IMR-90 (cell line): ENCODE data around the gene ETV6. TPM values are rescaled to one million over a fixed set of nuclear protein-coding genes. Genes with fewer than 3 reads are reported as not detected.

Source experiments
- ATAC-seq: fragments of 200-7000 bp; cut with Tn5 transposase; 2 replicates; pipeline ENCODE4 v1.9.1; 2020; ENCODE audit warnings: low read depth, mild to moderate bottlenecking, moderate library complexity
- BruUV-seq: library from RNA; stranded (reverse); fragments of 400-500 nt; replicated peaks from 2 replicates; lab custom pipeline; 2021; lab: Mats Ljungman, UMichigan
- CTCF ChIA-PET: fragments of 300-600 bp; formaldehyde crosslinking; extraction: SDS; loops from one replicate; lab custom pipeline; 2021; ENCODE audit warnings: antibody characterized with exemption; lab: Yijun Ruan, JAX
- POLR2A ChIA-PET: fragments of 300-600 bp; sonication (Branson Sonifier 250); formaldehyde crosslinking; loops from one replicate; lab custom pipeline; 2022; ENCODE audit warnings: antibody characterized with exemption; ENCODE audit not compliant: unreplicated experiment; lab: Charles Lee
- DNase-seq: peaks from one replicate; pipeline ENCODE4 v3.0.0; 2013
- H2AFZ ChIP-seq: replicated peaks from 2 replicates; pipeline ENCODE3; 2013; ENCODE audit warnings: low read length, mild to moderate bottlenecking; ENCODE audit not compliant: poor library complexity
- H2AK5ac ChIP-seq: 2 replicates; pipeline ENCODE4 v1.6.1; 2013; ENCODE audit warnings: low read depth, low read length, inconsistent platforms
- H2AK9ac ChIP-seq: replicated peaks from 2 replicates; pipeline ENCODE3; 2013; ENCODE audit warnings: mild to moderate bottlenecking, low read depth, low read length, moderate library complexity; ENCODE audit not compliant: poor library complexity
- H2BK120ac ChIP-seq: 2 replicates; pipeline ENCODE4 v1.6.1; 2013; ENCODE audit warnings: low read depth, low read length, inconsistent platforms
- H2BK15ac ChIP-seq: 3 replicates; pipeline ENCODE4 v1.6.1; 2013; ENCODE audit warnings: low read depth, low read length, inconsistent platforms
- H2BK20ac ChIP-seq: 2 replicates; pipeline ENCODE4 v1.6.1; 2013; ENCODE audit warnings: low read depth, mild to moderate bottlenecking, inconsistent platforms, low read length, moderate library complexity
- H2BK5ac ChIP-seq: 2 replicates; pipeline ENCODE4 v1.6.1; 2013; ENCODE audit warnings: mild to moderate bottlenecking, low read depth, low read length, inconsistent platforms; ENCODE audit not compliant: poor library complexity, severe bottlenecking
- H3K14ac ChIP-seq: replicated peaks from 2 replicates; pipeline ENCODE4 v1.6.1; 2013; ENCODE audit warnings: low read depth, low read length, inconsistent platforms
- H3K18ac ChIP-seq: 2 replicates; pipeline ENCODE4 v1.6.1; 2013; ENCODE audit warnings: low read depth, low read length, control low read depth
- H3K23ac ChIP-seq: 2 replicates; pipeline ENCODE4 v1.6.1; 2013; ENCODE audit warnings: low read depth, low read length, inconsistent platforms
- H3K27ac ChIP-seq: 2 replicates; pipeline ENCODE4 v1.5.1; 2013; ENCODE audit warnings: mild to moderate bottlenecking, control low read depth, low read length; ENCODE audit not compliant: insufficient read depth
- H3K27me3 ChIP-seq: 2 replicates; pipeline ENCODE4 v1.6.1; 2013; ENCODE audit warnings: low read length; ENCODE audit not compliant: control insufficient read depth, insufficient read depth
- H3K36me3 ChIP-seq: 2 replicates; pipeline ENCODE4 v1.6.1; 2013; ENCODE audit warnings: low read length, mixed read lengths; ENCODE audit not compliant: control insufficient read depth, insufficient read depth
- H3K4ac ChIP-seq: 2 replicates; pipeline ENCODE4 v1.6.1; 2013; ENCODE audit warnings: low read depth, low read length, inconsistent platforms
- H3K4me1 ChIP-seq: 2 replicates; pipeline ENCODE4 v1.6.1; 2013; ENCODE audit warnings: low read length, mixed read lengths; ENCODE audit not compliant: control insufficient read depth, insufficient read depth
- H3K4me2 ChIP-seq: 2 replicates; pipeline ENCODE4 v1.6.1; 2013; ENCODE audit warnings: low read depth, mild to moderate bottlenecking, control low read depth, low read length, moderate library complexity
- H3K4me3 ChIP-seq: 2 replicates; pipeline ENCODE4 v1.5.1; 2013; ENCODE audit warnings: low read depth, mild to moderate bottlenecking, control low read depth, low read length, moderate library complexity; ENCODE audit not compliant: insufficient read depth
- H3K56ac ChIP-seq: 2 replicates; pipeline ENCODE4 v1.6.1; 2013; ENCODE audit warnings: low read length, inconsistent platforms; ENCODE audit not compliant: insufficient read depth; ENCODE audit errors: extremely low read depth
- H3K79me1 ChIP-seq, 2 experiments: 2 replicates each; pipeline ENCODE4 v1.6.1; 2013; ENCODE audit warnings: low read length in 2 of 2, inconsistent platforms in 1 of 2, low read depth in 1 of 2
- H3K9ac ChIP-seq: 2 replicates; pipeline ENCODE4 v1.6.1; 2013; ENCODE audit warnings: low read depth, low read length, control low read depth
- H3K9me1 ChIP-seq: 2 replicates; pipeline ENCODE4 v1.6.1; 2013; ENCODE audit warnings: low read length, inconsistent platforms; ENCODE audit not compliant: insufficient read depth
- H3K9me3 ChIP-seq: 2 replicates; pipeline ENCODE4 v1.6.1; 2013; ENCODE audit warnings: low read length; ENCODE audit not compliant: control insufficient read depth, insufficient read depth
- H4K20me1 ChIP-seq: 2 replicates; pipeline ENCODE4 v1.6.1; 2013; ENCODE audit warnings: low read length, inconsistent platforms; ENCODE audit not compliant: insufficient read depth
- H4K5ac ChIP-seq: 2 replicates; pipeline ENCODE4 v1.6.1; 2013; ENCODE audit warnings: mild to moderate bottlenecking, low read depth, low read length, control low read depth
- H4K8ac ChIP-seq, 2 experiments: 2 replicates each; pipeline ENCODE4 v1.6.1; 2013; ENCODE audit warnings: low read depth in 2 of 2, low read length in 2 of 2, control low read depth in 1 of 2, inconsistent platforms in 1 of 2
- H4K91ac ChIP-seq: 2 replicates; pipeline ENCODE4 v1.6.1; 2013; ENCODE audit warnings: low read depth, low read length, inconsistent platforms; ENCODE audit not compliant: insufficient read depth
- CEBPB ChIP-seq: IDR thresholded peaks from 2 replicates; pipeline ENCODE4 v1.6.1; 2012; ENCODE audit warnings: low read depth, low read length, improper control_type of control experiment
- MAZ ChIP-seq: IDR thresholded peaks from 2 replicates; pipeline ENCODE4 v1.6.1; 2012; ENCODE audit warnings: low read depth, mild to moderate bottlenecking, low read length, improper control_type of control experiment, moderate library complexity, borderline replicate concordance
- WGBS, 2 experiments: methylation state at CpG; one replicate each; pipeline versions ENCODE4 v1.1.5 to v1.1.7; 2013; ENCODE audit warnings: missing lambda C conversion rate in 2 of 2; ENCODE audit not compliant: insufficient read length in 1 of 2; ENCODE audit errors: extremely low coverage in 2 of 2; 5-methylcytosine and 5-hydroxymethylcytosine counted together
- dilution Hi-C: fragments of 300-500 bp; cut with HindIII; formaldehyde crosslinking; loops from one replicate; pipeline ENCODE4 v1.14.3; 2018; ENCODE audit warnings: low sequenced_read_pairs; ENCODE audit not compliant: unreplicated experiment
- in situ Hi-C: fragments of 300-500 bp; cut with MboI; formaldehyde crosslinking; loops from 3 replicates; pipeline ENCODE4 v1.14.3; 2019; ENCODE audit warnings: low sequenced_read_pairs, inconsistent platforms, mixed read lengths
- intact Hi-C: fragments of 100-400 bp; cut with micrococcal nuclease; formaldehyde crosslinking; loops from 2 replicates; pipeline ENCODE4 v1.10.0; 2022
- polyA plus RNA-seq, 3 experiments: library from polyadenylated mRNA; depleted of rRNA; stranded (reverse); fragments of >200 nt; gene quantifications; 2 replicates each; pipeline ENCODE4 v1.2.3, GENCODE V29; 2012; ENCODE audit warnings: low replicate concordance in 1 of 3
- total RNA-seq: library from RNA; depleted of rRNA; stranded (reverse); fragments of >200 nt; gene quantifications from 2 replicates; pipeline ENCODE4 v1.2.3, GENCODE V29; 2012
- TF ChIP-seq, protein P1 (sequence below): fragments of 150-350 bp; IDR thresholded peaks from 2 replicates; pipeline ENCODE4 v1.6.1; 2017; ENCODE audit warnings: mild to moderate bottlenecking, antibody characterized with exemption, low read length, low read depth

ETV6 gene
- total and polyA plus RNA-seq, 2 of the 4 experiments (the other 2 are of a cell fraction), result 8.4 to 9.9 TPM

DNA sequence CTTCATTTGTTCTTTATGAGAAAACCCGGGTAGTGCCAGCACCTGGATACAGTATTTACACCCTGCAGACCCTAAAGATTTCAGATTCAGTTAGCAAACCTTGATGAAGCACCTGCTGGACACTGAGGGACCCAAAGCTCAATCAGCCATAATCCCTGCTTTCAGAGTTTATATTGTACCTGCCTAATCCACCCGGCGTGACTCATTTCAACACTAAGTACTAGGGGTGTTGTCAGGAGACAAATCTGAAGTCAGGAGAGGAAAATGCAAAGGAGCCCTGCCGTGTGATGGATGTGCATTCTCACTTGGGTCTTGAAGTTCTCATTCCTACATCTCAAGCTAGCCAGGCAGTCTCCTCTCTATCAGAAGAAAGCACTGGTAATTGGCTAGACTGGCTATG, 244.5 kb downstream of the ETV6 start:
- H4K5ac ChIP-seq, result no peak overlapping the region
- H2BK15ac ChIP-seq, result no peak overlapping the region
- no peak overlapping the region for H4K91ac ChIP-seq
- H3K4ac ChIP-seq, result no peak overlapping the region
- in situ Hi-C loops (no loop called here), intact Hi-C loops (no loop called here), dilution Hi-C loops (no loop called here)
- no CpG with 5 or more reads among the region's 4 CpGs for WGBS, 2 experiments
- no peak overlapping the region for H4K8ac ChIP-seq
- H3K4me2 ChIP-seq, result no peak overlapping the region
- POLR2A ChIA-PET, result no interaction called here
- H3K9me1 ChIP-seq, result peaks cover 10% of the 10 kb centered on the region
- H3K18ac ChIP-seq, result no peak overlapping the region
- no peak overlapping the region for H2AK5ac ChIP-seq
- H3K14ac ChIP-seq, result no peak overlapping the region
- no TSS peak for BruUV-seq
- no peaks in the 10 kb centered on the region for H3K9me3 ChIP-seq
- H3K4me1 ChIP-seq, result no peaks in the 10 kb centered on the region
- no peak overlapping the region for H2AK9ac ChIP-seq
- H3K36me3 ChIP-seq, result peaks cover 21% of the 10 kb centered on the region
- no peak overlapping the region for H2BK5ac ChIP-seq
- H3K27ac ChIP-seq, result no peak overlapping the region
- H2BK20ac ChIP-seq, result no peak overlapping the region
- no peak for TF ChIP-seq CEBPB
- no peak for TF ChIP-seq MAZ
- TF ChIP-seq, protein P1, sequence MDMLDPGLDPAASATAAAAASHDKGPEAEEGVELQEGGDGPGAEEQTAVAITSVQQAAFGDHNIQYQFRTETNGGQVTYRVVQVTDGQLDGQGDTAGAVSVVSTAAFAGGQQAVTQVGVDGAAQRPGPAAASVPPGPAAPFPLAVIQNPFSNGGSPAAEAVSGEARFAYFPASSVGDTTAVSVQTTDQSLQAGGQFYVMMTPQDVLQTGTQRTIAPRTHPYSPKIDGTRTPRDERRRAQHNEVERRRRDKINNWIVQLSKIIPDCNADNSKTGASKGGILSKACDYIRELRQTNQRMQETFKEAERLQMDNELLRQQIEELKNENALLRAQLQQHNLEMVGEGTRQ, result no peak
- DNase-seq (no peak), ATAC-seq (no peak)
- no peaks in the 10 kb centered on the region for H3K27me3 ChIP-seq
- CTCF ChIA-PET, result no interaction called here
- H3K9ac ChIP-seq, result no peak overlapping the region
- no peak overlapping the region for H2BK120ac ChIP-seq
- H3K4me3 ChIP-seq, result no peak overlapping the region
- no peak overlapping the region for H2AFZ ChIP-seq
- no peaks in the 10 kb centered on the region for H4K20me1 ChIP-seq
- no peak overlapping the region for H3K56ac ChIP-seq
- no peaks in the 10 kb centered on the region for H3K79me1 ChIP-seq
- H3K23ac ChIP-seq, result no peak overlapping the region
